GM19193 (cell line): Measurements from ENCODE around the gene TUBA4A.

ENCODE experiments used
- POLR2A ChIP-seq: IDR thresholded peaks from 4 replicates; pipeline ENCODE4 v1.6.1; 2011; ENCODE audit not compliant: insufficient read depth, insufficient read length; ENCODE audit errors: extremely low read depth

TUBA4A gene

GRCh38 chr2:219215871-219216534, 37.7 kb downstream of the TUBA4A start:
- TF ChIP-seq POLR2A = no peak

GRCh38 chr2:219214786-219215185, 38.9 kb downstream of the TUBA4A start:
- TF ChIP-seq POLR2A = no peak

GRCh38 chr2:219214141-219214540, 39.6 kb downstream of the TUBA4A start:
- TF ChIP-seq POLR2A = no peak

GRCh38 chr2:219213486-219214071, 40.1 kb downstream of the TUBA4A start:
- no peak for TF ChIP-seq POLR2A

GRCh38 chr2:219213026-219213415, 40.7 kb downstream of the TUBA4A start:
- no peak for TF ChIP-seq POLR2A

- TF ChIP-seq POLR2A = no peak
Observed at GRCh38 chr2:219210886-219211362, 42.8 kb downstream of the TUBA4A start.

- no peak for TF ChIP-seq POLR2A
Observed at GRCh38 chr2:219210196-219210885, 43.4 kb downstream of the TUBA4A start.

- no peak for TF ChIP-seq POLR2A
Observed at GRCh38 chr2:219209236-219210195, 44.2 kb downstream of the TUBA4A start.

GRCh38 chr2:219207884-219208740, 45.6 kb downstream of the TUBA4A start:
- no peak for TF ChIP-seq POLR2A

- TF ChIP-seq POLR2A = no peak
Observed at GRCh38 chr2:219207134-219207883, 46.4 kb downstream of the TUBA4A start.

- peak; percentile 98 for TF ChIP-seq POLR2A
Observed at GRCh38 chr2:219206328-219207133, 47.2 kb downstream of the TUBA4A start, which contains the start of gene ZFAND2B. Gene ZFAND2B (plus strand): TSS chr2:219206782. CDS start chr2:219206988, 206 bp downstream.

- no peak for TF ChIP-seq POLR2A
Observed at GRCh38 chr2:219205981-219206327, 47.8 kb downstream of the TUBA4A start.
